NCI-H1436 treated with DMSO at 0.1 percent for 48 hours (cell line): ENCODE results near the gene JMJD1C.
A peak's percentile ranks its signal among the peaks of the same experiment; 100 is the strongest.
"Not testable (repeated sequence)": the region's sequence is repeated elsewhere in the genome, so short reads cannot be mapped to it uniquely, and the experiment has no call there.

Experiments
- DNase-seq: peaks from one replicate; lab custom pipeline; 2025; lab: John Stamatoyannopoulos, UW

The JMJD1C gene

GRCh38 chr10:63168821-63169462 is 296.8 kb downstream of the JMJD1C start:
- DNase-seq = no peak

- DNase-seq = no peak
These were observed 299.0 kb downstream of the JMJD1C start for GRCh38 chr10:63166742-63167258.

- DNase-seq = no peak
These were observed 300.5 kb downstream of the JMJD1C start for GRCh38 chr10:63165249-63165648.

- DNase-seq = no peak
These were observed 301.6 kb downstream of the JMJD1C start for GRCh38 chr10:63164166-63164623.

GRCh38 chr10:63161592-63161991 is 304.2 kb downstream of the JMJD1C start:
- no peak for DNase-seq

GRCh38 chr10:63157845-63158624 is 307.7 kb downstream of the JMJD1C start:
- peak; percentile 20 for DNase-seq

- no peak for DNase-seq
These were observed 309.5 kb downstream of the JMJD1C start for GRCh38 chr10:63156236-63156635.

GRCh38 chr10:63155388-63156020 is 310.3 kb downstream of the JMJD1C start:
- no peak for DNase-seq

GRCh38 chr10:63154546-63155387 is 311.0 kb downstream of the JMJD1C start:
- no peak for DNase-seq

GRCh38 chr10:63153868-63154545 is 311.8 kb downstream of the JMJD1C start:
- DNase-seq = not testable (repeated sequence)

- DNase-seq = no peak
These were observed 315.0 kb downstream of the JMJD1C start for GRCh38 chr10:63150745-63151144.

GRCh38 chr10:63146503-63146902 is 319.3 kb downstream of the JMJD1C start:
- DNase-seq = no peak

- no peak for DNase-seq
These were observed 320.0 kb downstream of the JMJD1C start for GRCh38 chr10:63145782-63146181.

- DNase-seq = no peak
These were observed 321.8 kb downstream of the JMJD1C start for GRCh38 chr10:63143987-63144386.

- no peak for DNase-seq
These were observed 323.6 kb downstream of the JMJD1C start for GRCh38 chr10:63142136-63142535.

- no peak for DNase-seq
These were observed 325.7 kb downstream of the JMJD1C start for GRCh38 chr10:63140077-63140476.

GRCh38 chr10:63137306-63137705 is 328.5 kb downstream of the JMJD1C start:
- DNase-seq = no peak

GRCh38 chr10:63133821-63134557 is 331.8 kb downstream of the JMJD1C start:
- DNase-seq = no peak

- DNase-seq = peak; percentile 98
These were observed 332.5 kb downstream of the JMJD1C start, which contains the start of gene NRBF2 for GRCh38 chr10:63133056-63133820. NRBF2 (plus strand) TSS chr10:63133328; CDS start chr10:63133471, 143 bp downstream.

- no peak for DNase-seq
These were observed 333.1 kb downstream of the JMJD1C start for GRCh38 chr10:63132651-63133055.
